Activated CD4-positive, alpha-beta T cell treated with anti-CD3 and anti-CD28 coated beads, Interleukin-2, amount 50 U/mL, for 4 hours (primary cell): ENCODE results near the gene ADAMTS13.

Experiments
- DNase-seq, 2 experiments: peaks; one replicate each; pipeline ENCODE4 v3.0.0-alpha.2; 2020

The ADAMTS13 gene

DNA sequence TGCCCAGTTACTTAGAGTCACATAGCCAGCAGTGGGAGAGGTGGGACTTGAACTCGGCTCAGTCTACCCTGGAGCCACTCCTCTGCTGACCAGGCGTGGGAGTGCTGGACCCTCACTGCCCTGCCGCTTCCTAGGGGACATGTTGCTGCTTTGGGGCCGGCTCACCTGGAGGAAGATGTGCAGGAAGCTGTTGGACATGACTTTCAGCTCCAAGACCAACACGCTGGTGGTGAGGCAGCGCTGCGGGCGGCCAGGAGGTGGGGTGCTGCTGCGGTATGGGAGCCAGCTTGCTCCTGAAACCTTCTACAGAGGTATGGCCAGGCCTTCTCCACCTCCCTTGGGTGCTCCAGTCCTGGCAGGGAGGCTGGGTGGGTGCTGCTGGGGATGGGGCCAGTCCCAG lies 34.2 kb downstream of the ADAMTS13 start:
- no peak for DNase-seq

DNA sequence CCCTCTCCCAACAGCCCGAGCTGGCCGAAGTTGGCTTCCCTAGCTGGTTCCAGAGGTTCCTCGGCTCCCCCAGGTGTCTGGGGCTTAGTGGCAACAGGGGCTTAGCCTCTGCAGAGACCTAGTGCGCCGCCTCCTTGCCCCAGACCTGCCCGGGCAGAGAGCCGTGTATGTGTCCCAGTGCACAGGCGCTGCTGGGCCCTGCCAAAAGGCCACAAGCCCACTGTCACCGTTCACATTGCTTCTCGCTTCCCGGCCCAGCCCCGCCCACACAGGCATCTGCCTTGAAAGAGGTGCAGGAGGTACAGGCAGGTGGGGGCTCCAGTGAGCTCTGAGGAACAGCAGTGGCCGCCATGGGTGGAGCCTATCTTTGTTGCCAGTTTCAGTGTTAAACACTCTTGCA lies 35.1 kb downstream of the ADAMTS13 start:
- DNase-seq: no peak

DNA sequence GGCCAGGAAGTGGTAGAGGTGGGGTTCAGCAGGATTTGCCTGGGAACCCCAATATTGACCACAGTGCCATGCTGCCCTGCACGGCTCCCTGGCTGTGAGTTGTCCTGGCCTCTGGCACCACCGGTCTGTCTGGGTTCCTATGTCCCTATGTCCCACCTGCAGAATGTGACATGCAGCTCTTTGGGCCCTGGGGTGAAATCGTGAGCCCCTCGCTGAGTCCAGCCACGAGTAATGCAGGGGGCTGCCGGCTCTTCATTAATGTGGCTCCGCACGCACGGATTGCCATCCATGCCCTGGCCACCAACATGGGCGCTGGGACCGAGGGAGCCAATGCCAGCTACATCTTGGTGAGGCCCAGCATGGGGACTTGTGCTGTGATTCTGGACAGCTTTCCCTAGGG lies 35.6 kb downstream of the ADAMTS13 start:
- no peak for DNase-seq

DNA sequence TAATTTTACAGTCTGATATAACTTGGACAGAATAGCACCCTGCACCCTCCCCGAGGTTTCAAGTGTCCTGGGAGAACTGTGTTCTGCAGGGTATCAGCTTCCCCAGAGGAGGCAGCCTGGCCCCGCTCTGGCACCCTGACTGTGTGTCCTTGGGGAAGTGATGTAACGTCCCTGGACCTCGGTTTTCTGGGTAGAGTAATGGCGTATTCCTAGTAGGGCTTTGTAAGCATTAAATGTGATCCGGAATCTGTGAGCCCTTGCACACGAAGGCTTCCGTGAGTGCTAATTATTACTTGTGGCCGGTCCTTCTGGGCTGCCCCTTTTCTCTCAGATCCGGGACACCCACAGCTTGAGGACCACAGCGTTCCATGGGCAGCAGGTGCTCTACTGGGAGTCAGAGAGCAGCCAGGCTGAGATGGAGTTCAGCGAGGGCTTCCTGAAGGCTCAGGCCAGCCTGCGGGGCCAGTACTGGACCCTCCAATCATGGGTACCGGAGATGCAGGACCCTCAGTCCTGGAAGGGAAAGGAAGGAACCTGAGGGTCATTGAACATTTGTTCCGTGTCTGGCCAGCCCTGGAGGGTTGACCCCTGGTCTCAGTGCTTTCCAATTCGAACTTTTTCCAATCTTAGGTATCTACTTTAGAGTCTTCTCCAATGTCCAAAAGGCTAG lies 36.6 kb downstream of the ADAMTS13 start:
- DNase-seq: no peak

DNA sequence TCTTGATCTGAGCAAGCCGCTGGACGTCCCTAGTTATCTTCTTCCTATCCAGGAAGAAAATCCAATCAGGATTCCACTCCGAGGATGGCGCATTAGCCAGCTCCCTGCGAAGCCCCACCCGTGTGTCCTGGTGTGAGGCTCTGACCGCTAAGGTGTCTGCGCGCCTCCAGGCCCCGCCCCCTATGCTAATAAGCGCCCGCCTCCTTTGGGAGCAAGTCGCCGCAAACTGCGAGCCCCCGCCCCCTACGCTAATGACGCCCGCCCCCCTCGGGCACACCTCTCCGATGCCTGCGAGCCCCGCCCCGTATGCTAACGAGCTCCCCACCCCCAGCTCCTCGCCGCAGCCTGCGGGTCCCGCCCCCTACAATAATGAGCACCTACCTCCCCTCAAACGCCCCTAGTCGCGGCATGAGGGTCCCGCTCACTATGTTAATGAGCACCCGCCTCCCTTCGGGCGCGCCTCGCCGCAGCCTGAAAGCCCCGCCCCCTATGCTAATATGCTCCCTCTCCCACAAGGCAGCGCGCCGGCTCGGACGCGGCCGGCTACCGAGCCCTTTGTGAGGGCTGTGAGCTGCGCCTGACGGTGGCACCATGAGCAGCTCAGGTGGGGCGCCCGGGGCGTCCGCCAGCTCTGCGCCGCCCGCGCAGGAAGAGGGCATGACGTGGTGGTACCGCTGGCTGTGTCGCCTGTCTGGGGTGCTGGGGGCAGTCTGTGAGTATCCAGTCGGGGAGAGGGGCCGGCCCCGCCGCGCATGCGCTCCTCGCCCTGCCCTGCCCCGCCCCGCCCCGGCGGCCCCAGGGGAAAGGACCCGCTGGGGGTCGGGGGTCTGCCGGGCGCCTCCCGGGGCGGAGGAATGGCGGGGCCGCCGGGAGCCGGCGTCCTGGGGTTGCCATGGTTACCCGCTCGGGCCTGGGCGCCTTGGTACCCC lies 37.6 kb downstream of the ADAMTS13 start, which contains the start of gene CACFD1:
TSS of gene CACFD1 (plus strand) at position 503 of the 929 bp plus-strand sequence. CDS start at position 592, 89 bp downstream.
- DNase-seq: peak; percentile 90

DNA sequence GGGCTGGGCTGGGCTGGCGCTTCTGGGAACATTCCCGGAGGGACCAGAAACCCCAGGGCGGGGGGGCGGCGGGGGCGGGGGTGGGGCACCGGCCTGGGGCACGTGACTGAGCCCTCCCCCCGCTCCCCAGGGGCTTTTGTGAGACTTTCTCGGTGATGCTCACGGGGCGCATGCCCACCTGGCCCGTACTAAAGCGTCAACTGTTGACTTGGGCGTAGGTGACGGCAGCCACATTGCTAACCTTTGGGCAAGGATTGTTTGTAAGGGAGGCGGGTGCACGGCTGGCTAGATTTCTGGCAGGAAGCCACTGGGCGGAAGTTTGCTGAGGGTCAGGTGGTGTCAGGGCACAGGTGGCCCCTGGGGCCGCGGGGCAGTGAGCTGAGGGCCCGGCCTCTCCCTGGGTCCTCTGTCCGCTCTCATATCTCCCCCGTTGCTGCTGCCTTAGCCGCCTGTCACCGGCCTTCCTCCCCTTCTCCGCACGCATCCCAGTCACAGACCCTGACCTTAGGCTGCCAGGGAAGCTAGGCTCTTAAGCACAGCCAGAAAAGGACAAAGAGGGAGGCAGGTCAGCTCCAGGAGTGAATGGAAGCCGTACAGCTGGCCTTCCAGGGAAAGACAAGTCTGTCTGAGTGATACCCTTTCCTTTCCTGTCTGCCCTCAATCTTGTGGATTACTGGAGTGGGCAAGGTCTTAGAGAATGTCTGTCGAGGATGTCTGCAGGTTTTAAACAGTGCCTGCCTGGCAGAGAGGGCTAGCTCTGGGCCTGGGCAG lies 38.4 kb downstream of the ADAMTS13 start:
- peak in 1 of 2 experiments; percentile 17 for DNase-seq

DNA sequence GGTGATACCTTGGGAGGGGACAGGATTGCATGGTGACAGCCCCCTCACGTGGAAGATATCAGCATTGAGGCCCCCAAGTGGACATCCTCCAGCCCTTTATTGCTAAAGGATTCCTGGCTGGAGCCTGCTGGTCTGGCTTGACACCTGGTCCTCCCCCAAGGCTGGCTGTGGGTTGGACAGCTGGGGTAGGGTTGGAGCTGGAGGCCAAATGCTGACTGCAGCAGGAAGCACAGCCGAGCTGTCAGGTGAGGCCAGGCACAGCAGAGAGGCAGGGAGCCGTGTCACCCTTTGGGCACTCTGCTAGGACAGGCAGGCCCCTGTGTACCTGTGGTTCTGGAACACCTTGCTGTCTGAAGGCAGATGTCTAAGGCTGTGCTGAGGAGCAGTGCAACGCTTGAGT lies 39.8 kb downstream of the ADAMTS13 start:
- DNase-seq: no peak

DNA sequence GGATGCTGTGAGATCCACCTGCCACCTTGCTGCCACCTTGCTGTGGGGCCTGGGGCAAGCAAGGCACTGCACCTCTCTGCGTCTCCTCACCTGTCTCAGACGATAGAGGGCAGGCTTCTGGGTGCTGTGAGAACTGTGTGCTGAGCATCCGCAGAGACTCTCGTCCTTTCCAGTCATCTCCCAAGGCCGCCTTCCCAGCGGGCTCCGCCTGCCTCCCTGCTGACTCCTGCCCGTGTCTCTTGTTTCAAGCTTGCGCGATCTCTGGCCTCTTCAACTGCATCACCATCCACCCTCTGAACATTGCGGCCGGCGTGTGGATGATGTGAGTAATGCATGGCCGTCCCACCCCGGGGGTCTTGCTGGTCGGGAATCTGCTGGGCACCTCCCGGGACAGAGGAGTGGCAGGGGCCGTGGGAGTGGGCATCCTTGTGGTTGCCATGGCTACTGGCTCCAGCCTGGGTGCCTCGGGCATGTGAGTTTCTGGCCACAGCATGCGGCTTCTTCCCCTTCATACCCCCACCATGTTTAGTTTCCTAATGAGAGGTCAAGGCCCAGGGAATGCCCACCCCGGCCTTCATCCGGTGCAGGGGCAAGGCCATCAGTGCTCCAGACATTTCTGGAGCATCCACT lies 41.2 kb downstream of the ADAMTS13 start:
- no peak for DNase-seq

DNA sequence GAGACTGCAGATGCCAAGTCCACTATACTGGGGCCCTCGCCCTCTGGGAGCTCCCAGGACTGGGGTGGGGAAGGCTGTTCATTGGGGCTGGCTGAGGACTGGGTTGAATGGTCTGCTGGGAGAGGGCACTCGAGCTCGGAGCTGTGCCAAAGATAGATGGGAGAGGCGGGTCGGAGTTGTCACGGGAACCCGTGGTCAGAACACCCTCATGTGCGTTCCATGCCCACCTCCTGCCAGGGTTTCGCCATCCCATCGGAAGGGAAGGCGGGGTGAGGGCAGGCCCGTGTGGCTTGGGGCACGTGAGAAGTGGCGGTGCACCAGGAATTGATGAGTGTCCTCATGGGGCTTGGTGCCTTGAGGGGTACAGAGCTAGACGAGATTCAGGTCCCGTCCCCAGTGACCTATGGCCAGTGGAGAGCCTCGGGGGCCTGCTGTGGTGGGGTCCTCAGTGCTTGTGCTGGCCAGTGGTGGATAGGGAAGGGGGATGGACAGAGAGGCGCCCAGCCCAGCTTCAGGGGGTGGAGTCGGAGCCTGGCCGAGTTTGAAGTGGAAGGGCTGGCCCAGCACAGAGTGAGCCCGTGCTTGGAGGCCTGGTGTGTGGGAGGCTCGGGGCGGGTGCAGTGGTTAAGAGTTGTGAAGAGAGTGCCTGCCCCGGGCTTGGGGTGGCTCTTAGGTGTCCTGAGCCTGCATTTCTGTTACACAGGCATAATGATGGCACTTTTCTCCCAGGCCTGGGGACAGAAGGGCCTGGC lies 41.9 kb downstream of the ADAMTS13 start:
- no peak for DNase-seq

DNA sequence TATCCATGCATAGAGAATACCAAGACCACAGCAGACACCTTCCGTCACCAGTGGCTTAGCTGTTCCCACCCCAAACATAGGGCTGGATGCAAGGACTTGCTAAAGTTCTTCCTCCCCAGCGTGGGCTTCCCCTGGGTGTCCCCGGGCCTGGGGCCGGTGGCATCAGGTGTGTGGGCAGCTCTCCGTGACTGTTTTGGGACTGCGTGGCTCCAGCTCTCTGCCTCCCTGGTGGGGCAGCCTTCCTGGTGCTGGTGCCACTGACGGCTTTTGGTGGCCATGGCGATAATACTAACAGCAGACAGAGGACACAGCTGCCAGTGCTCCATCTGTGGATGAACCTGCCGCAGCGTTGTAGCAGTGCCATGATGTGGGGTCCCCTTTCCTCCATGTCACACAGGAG lies 42.5 kb downstream of the ADAMTS13 start:
- DNase-seq: no peak

DNA sequence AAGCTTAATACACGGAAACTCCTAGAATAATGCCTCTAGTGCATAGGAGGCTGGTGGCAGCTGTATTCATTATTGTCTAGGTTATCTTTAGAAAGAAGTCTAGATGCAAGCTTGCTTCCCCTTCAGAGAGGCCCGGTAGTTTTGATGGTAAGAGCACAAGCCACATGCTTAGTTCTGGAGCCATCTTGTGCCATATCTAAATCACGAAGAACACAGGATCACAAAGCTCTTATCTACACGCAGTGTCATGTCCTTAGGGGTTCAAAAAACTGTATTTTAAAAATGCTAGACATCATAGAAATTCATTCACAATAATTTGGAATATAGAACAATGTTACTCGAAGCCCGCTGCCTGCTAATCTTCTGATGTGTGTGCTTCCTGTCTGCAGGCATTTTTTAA lies 43.8 kb downstream of the ADAMTS13 start:
- DNase-seq: no peak

DNA sequence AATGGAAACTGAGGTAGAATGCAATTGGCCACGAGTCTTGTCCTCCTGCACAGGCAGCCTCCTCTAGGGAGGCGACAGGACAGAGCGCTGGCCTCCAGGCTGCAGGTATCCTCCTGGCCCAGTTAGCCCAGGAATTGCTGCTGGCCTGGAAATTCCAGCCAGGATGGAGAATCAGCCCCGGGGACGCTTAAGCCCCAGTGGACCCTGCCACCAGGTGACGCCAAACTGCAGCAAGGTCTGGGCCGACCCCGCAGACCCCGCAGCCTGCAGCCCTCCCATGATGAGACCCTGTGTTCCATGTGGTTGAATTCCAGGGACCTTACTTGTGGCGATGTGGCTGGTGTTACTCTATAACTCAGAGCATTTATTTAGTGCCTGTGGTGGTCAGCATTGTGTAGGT lies 44.9 kb downstream of the ADAMTS13 start:
- no peak for DNase-seq

DNA sequence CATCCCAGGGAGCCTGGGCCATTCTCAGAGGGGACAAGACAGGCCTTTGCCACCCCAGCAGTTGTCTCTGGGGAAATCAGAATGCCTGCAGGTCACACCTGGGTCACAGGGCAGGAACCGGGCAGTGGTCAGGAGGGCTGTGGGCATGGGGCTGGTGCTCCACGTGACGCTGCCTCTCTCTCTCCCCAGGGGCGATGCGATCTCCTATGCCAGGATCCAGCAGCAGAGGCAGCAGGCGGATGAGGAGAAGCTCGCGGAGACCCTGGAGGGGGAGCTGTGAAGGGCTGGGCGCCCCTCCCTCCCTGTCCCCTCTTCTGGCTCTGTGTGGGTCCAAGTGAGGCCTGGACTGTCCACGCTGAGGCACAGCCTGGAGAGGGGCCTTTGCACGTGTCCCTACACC lies 46.2 kb downstream of the ADAMTS13 start:
- no peak for DNase-seq

DNA sequence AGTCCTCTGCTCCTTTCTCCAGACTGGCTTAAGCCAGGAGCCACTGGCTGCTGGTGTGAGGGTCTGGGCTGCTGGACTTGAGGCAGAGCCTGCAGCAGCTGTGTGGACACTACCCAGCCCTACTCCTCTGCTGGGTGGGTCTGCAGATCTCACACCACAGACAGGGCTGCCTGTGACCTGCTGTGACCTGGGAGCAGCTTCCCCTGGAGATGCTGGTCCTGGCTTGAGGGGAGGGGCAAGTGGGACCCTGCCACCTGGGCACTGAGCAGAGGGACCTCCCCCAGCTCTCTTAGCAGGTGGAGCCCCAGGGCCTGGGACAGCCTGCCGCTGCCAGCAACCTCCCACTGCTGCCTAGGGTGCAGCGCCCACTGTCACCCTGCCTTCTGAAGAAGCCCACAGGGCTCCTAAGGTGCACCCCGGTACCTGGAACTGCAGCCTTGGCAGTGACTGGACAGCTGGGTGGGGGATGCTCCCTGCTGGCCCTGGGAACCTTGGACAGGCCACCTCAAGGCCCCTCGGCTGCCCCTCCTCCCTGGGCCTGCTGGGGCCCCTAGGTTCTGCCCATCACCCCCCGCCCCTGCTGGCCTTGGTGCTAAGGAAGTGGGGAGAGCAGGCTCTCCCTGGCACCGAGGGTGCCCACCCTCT lies 46.7 kb downstream of the ADAMTS13 start:
- no peak for DNase-seq

DNA sequence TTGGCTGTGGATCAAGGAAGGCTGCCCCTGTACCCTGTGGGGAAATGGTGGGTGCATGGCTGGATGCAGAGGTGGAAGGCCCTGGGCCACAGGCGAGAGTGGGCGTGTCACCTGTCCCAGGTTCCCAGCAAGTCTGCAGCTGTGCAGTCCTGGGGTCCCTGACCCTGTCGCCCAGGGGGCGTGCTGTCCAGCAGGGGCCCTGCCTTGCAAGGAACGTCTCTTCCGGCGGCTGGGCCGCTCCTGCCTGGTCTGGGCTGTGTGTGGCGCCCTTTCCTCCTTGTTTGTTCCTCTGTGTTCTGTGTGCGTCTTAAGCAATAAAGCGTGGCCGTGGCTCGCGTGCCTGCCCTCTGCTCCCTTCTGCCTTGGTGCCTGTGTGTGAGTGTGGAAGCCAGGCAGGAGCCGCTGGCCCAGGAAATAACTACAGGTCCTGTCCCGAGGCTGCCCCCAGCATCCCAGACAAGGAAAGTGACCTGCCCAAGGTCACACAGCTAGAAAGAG lies 48.3 kb downstream of the ADAMTS13 start:
- no peak for DNase-seq

DNA sequence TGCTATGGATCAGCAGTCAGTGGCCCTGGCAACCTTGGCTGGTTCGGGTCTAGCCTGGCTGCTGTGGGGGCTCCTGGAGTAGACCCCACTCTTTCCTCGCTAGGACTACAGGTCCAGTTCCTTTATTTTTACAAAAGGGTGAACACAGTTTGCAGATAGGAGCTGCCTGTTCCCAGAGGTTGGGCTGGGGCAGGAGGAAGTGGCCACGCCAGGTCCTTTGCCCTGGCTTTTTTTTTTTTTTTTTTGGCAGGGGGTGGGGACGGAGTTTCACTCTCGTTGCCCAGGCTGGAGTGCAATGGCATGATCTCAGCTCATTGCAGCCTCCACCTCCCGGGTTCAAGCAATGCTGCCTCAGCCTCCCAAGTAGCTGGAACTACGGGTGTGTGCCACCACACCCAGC lies 48.8 kb downstream of the ADAMTS13 start:
- no peak for DNase-seq

DNA sequence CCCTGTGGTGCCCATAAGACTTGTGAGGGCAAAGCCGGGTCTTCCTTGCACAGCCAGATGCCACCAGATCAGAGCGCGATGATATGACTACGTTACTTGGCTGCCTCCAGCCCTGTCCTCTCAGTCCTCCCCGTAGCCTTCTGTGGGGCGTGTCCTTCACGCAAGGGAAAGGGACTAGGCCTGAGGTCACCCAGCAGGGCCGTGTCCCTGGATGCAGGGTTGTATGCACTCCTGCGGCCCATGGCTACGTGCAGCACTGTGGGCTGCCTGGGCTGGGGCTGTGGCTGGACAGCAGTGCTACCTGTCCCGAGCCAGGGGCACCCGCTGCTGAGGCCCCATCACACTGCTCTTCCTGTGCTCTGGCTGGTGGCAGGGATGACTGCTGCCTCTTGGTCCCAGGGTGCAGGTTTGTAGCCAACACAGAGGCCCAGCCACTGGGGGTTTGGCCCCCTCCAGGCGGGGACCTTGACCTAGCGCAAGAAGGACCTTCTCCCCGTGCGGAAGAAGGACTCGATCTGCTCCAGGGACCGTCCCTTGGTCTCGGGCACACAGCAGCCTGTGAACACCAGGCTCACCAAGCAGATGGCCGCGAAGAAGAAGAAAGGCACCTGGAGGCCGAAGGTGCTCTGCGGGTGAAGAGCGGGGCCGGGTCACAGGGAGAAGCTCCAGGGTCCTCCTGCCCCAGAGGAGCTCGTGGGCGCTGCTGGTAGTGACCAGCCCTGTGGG lies 49.5 kb downstream of the ADAMTS13 start:
- DNase-seq: no peak

DNA sequence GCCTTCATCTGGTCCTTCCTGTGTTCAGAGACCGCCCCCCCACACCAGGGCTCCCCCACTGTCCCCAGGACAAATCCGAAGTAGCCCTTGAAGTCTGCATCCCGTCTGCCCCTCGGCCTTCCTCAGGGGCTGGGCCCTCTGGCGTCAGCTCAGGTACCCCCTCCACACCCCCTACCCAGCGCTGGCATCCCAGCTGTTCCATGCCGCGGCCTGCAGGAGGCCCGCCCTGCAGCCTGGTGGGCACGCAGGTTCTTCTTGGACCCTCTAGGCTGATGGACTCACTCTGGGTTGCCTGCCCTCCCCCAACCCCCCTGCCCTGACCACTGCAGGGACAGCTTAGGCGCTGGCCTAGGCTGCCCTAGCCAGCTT lies 50.1 kb downstream of the ADAMTS13 start:
- no peak for DNase-seq

DNA sequence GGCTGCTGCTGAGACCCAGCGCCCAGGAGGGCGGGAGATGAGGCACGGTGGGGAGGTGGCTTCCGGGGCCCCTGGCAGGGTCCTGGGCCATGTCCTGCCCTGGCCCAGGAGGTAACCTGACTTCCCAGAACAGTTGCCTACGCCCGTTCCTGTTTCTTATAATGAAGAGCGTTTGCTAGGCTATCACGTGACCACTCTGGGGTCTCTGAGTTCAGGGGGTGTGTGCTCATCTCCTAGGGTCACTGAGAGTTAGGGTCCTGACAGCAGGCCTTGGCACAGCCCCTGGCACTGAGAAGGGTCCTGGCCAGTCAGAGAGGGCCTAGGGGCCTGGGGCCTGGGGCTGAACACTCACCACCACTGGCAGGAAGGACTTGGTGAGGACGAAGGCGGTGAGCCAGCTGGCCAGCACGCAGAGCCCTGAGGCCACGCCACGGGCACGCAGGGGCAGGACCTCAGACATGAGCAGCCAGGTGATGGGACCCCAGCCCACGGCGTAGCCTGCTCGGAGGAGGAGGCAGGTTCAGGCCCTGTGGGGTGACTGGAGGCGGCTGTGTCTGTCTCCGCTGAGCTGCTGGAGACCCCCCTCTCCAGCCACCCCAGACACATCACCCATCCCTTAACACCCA lies 50.7 kb downstream of the ADAMTS13 start:
- DNase-seq: no peak

DNA sequence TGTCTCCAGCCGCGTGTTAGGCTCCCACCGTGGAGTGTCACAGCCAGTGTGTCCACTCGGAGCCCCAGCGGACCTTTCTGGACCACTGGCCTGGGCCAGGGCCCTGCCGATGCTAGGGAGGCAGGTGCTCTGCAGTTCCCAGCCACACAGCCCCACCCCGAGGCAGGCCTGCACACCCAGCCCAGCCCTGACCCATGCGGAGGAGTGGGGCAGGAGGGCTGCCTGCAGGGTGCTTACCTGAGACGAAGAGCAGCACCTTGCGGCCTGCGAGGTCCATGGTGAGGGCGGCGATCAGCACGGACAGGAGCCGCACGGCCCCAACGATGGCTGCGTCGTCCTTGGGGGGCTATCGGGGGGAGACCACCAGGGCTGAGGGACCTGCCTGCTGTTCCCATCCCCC lies 51.6 kb downstream of the ADAMTS13 start:
- no peak for DNase-seq
